GM12878 (cell line): ENCODE measurements around the gene EFNA1. TPM values are rescaled to one million over a fixed set of nuclear protein-coding genes. Genes with fewer than 3 reads are reported as not detected.

Source experiments
- ATF2 ChIP-seq: IDR thresholded peaks from 2 replicates; pipeline ENCODE4 v1.6.1; 2012; ENCODE audit warnings: low read length, inconsistent platforms
- ATF7 ChIP-seq: fragments of 450-650 bp; IDR thresholded peaks from 2 replicates; pipeline ENCODE4 v1.6.1; 2016; ENCODE audit warnings: low read depth, mild to moderate bottlenecking
- BACH1 ChIP-seq: fragments of 450-650 bp; IDR thresholded peaks from 2 replicates; pipeline ENCODE4 v1.6.1; 2017; ENCODE audit warnings: mild to moderate bottlenecking, borderline replicate concordance
- CREM ChIP-seq: IDR thresholded peaks from 2 replicates; pipeline ENCODE4 v1.6.1; 2014; ENCODE audit warnings: antibody characterized with exemption, low read depth
- EZH2 ChIP-seq: IDR thresholded peaks from 2 replicates; pipeline ENCODE4 v1.6.1; 2012; ENCODE audit warnings: low read depth, mild to moderate bottlenecking, control low read depth, inconsistent platforms, low read length, borderline replicate concordance; ENCODE audit not compliant: control insufficient read depth
- HSF1 ChIP-seq: fragments of 150-350 bp; IDR thresholded peaks from 2 replicates; pipeline ENCODE4 v1.6.1; 2014; ENCODE audit warnings: mild to moderate bottlenecking, low read depth, low read length
- JUNB ChIP-seq: IDR thresholded peaks from 2 replicates; pipeline ENCODE4 v1.6.1; 2016; ENCODE audit warnings: antibody characterized with exemption, mild to moderate bottlenecking
- MEF2A ChIP-seq: IDR thresholded peaks from 2 replicates; pipeline ENCODE4 v1.6.1; 2011; ENCODE audit warnings: low read depth, mild to moderate bottlenecking, low read length, moderate library complexity; ENCODE audit not compliant: insufficient read depth
- MLLT1 ChIP-seq: fragments of 450-650 bp; IDR thresholded peaks from 2 replicates; pipeline ENCODE4 v1.6.1; 2016; ENCODE audit warnings: mild to moderate bottlenecking
- MYB ChIP-seq: fragments of 150-350 bp; IDR thresholded peaks from 2 replicates; pipeline ENCODE4 v1.6.1; 2014; ENCODE audit warnings: mild to moderate bottlenecking, low read depth, low read length, borderline replicate concordance
- NKRF ChIP-seq: fragments of 450-650 bp; conservative IDR thresholded peaks from 2 replicates; pipeline ENCODE4 v1.6.1; 2017; ENCODE audit warnings: mild to moderate bottlenecking, moderate library complexity
- PBX3 ChIP-seq: IDR thresholded peaks from 2 replicates; pipeline ENCODE4 v1.6.1; 2011; ENCODE audit warnings: mild to moderate bottlenecking, low read depth, low read length, moderate library complexity; ENCODE audit not compliant: insufficient replicate concordance
- RCOR1 ChIP-seq: conservative IDR thresholded peaks from 2 replicates; pipeline ENCODE4 v1.6.1; 2012; ENCODE audit warnings: low read depth, low read length, improper control_type of control experiment
- SMC3 ChIP-seq: IDR thresholded peaks from 2 replicates; pipeline ENCODE4 v1.6.1; 2011; ENCODE audit warnings: low read length, improper control_type of control experiment, borderline replicate concordance
- SUPT20H ChIP-seq: IDR thresholded peaks from 2 replicates; pipeline ENCODE4 v1.6.1; 2011; ENCODE audit warnings: low read depth, mild to moderate bottlenecking, low read length, moderate library complexity, borderline replicate concordance; ENCODE audit not compliant: control insufficient read depth
- TARDBP ChIP-seq: IDR thresholded peaks from 2 replicates; pipeline ENCODE4 v1.6.1; 2016; ENCODE audit warnings: borderline replicate concordance
- TBL1XR1 ChIP-seq: IDR thresholded peaks from 2 replicates; pipeline ENCODE4 v1.6.1; 2012; ENCODE audit warnings: low read depth, low read length, improper control_type of control experiment
- TCF7 ChIP-seq: IDR thresholded peaks from 2 replicates; pipeline ENCODE4 v1.6.1; 2014; ENCODE audit warnings: antibody characterized with exemption, borderline replicate concordance
- polyA plus RNA-seq, 11 experiments: library from polyadenylated mRNA; depleted of rRNA in 4 of 11; unstranded in 6 of 11; stranded (reverse) in 5 of 11; fragments of >200 nt; fragmentation: Nextera tagmentation in 4 of 11; fragmentation: Illumina TruSeq in 1 of 11; extraction: Ambion mirVana in 4 of 11; extraction: Trizol in 1 of 11; gene quantifications; 1 replicate in 1 of 11; 2 replicates in 10 of 11; pipeline versions ENCODE4 v1.2.1 to v1.2.3, GENCODE V29; 2011 to 2016; ENCODE audit warnings: inconsistent platforms in 2 of 11, missing spikeins in 2 of 11, low read depth in 1 of 11
- total RNA-seq, 4 experiments: library from RNA; depleted of rRNA in 3 of 4; stranded (reverse); fragments of >200 nt in 3 of 4; fragmentation: Illumina TruSeq in 1 of 4; extraction: Trizol in 1 of 4; gene quantifications; 2 replicates each; pipeline versions ENCODE4 v1.2.1 to v1.2.3, GENCODE V29; 2013 to 2021

Gene EFNA1
- total and polyA plus RNA-seq, 10 of the 15 experiments (the other 5 are each of a cell fraction or from before 2014, with no cell fraction given), result 0.13 to 7.5 (median 0.28) TPM; not detected in 5

GRCh38 chr1:155084722-155085503 lies 42.8 kb upstream of the EFNA1 start (continued):
- TF ChIP-seq MLLT1 (peak; percentile 74), ATF7 (0 out of 2 replicates have a peak, but pooled peaks have one; percentile 29), PBX3 (peak; percentile 98), CREM (peak; percentile 54; the same call in 1 of the 2 replicates), NKRF (peak; percentile 60), MYB (0 out of 2 replicates have a peak, but pooled peaks have one; percentile 21), ATF2 (no peak), MEF2A (no peak), SUPT20H (no peak), TCF7 (no peak), BACH1 (no peak), JUNB (no peak), HSF1 (no peak), EZH2 (no peak), TBL1XR1 (no peak), RCOR1 (no peak), TARDBP (peak; percentile 75; the same call in 1 of the 2 replicates), SMC3 (peak; percentile 96)
